H1 (cell line): ENCODE data around the gene LYVE1.

Source experiments
- CHD2 ChIP-seq: IDR thresholded peaks from 2 replicates; pipeline ENCODE4 v1.6.1; 2012; ENCODE audit warnings: low read length, improper control_type of control experiment
- E2F6 ChIP-seq: IDR thresholded peaks from 2 replicates; pipeline ENCODE4 v1.6.1; 2012; ENCODE audit warnings: inconsistent platforms
- EZH2 ChIP-seq: fragments of 200-600 bp; sonication (generic); IDR thresholded peaks from 2 replicates; pipeline ENCODE4 v1.7.1; 2012; ENCODE audit warnings: low read depth, mild to moderate bottlenecking, moderate library complexity, low read length, inconsistent platforms; ENCODE audit not compliant: severe bottlenecking
- FOSL1 ChIP-seq: IDR thresholded peaks from 2 replicates; pipeline ENCODE4 v1.6.1; 2011; ENCODE audit warnings: mild to moderate bottlenecking, low read depth, low read length, moderate library complexity; ENCODE audit not compliant: insufficient read depth
- HDAC6 ChIP-seq: IDR thresholded peaks from one replicate; pipeline ENCODE4 v1.7.1; 2012; ENCODE audit warnings: low read depth, mild to moderate bottlenecking, inconsistent platforms, low read length, moderate library complexity
- POLR2A ChIP-seq, 2 experiments: IDR thresholded peaks; 1 replicate in 1 of 2; 2 replicates in 1 of 2; pipeline ENCODE4 v1.6.1; 2011; ENCODE audit warnings: low read depth in 2 of 2, low read length in 2 of 2, mild to moderate bottlenecking in 2 of 2; ENCODE audit errors: control extremely low read depth in 1 of 2
- POLR2AphosphoS5 ChIP-seq: IDR thresholded peaks from 2 replicates; pipeline ENCODE4 v1.6.1; 2011; ENCODE audit warnings: low read depth, low read length
- RFX5 ChIP-seq: IDR thresholded peaks from 2 replicates; pipeline ENCODE4 v1.6.1; 2011; ENCODE audit warnings: low read depth, low read length, improper control_type of control experiment, borderline replicate concordance
- SP2 ChIP-seq: IDR thresholded peaks from 2 replicates; pipeline ENCODE4 v1.6.1; 2012; ENCODE audit warnings: mild to moderate bottlenecking, low read length, inconsistent platforms
- YY1 ChIP-seq: IDR thresholded peaks from 2 replicates; pipeline ENCODE4 v1.6.1; 2011; ENCODE audit warnings: low read depth, mild to moderate bottlenecking, low read length

GRCh38 chr11:10575346-10576034 is 7.0 kb upstream of the LYVE1 start:
- TF ChIP-seq CHD2 (no peak), SP2 (no peak), YY1 (no peak), HDAC6 (no peak), EZH2 (no peak), POLR2AphosphoS5 (no peak), RFX5 (no peak), POLR2A (IDR thresholded peaks at IDR 0.05; ENCODE audit: control extremely low read depth in 1 of 2, low read depth in 2 of 2, low read length in 2 of 2) (no peak), FOSL1 (no peak), E2F6 (no peak)
